ENCODE data around the gene CAMKMT. TPM values are rescaled to one million over a fixed set of nuclear protein-coding genes. Genes with fewer than 3 reads are reported as not detected.

The CAMKMT gene
- total and polyA plus RNA-seq, 9 of the 15 experiments (the other 6 are each of a cell fraction or from before 2014, with no cell fraction given): 1.6 to 15.3 (median 7.4) TPM

- no peak for TF ChIP-seq MAZ (CRISPR knock-in tag; conservative IDR thresholded peaks at IDR 0.05 in 1 of 2, IDR thresholded peaks at IDR 0.05 in 1 of 2)
- TF ChIP-seq, protein P1, sequence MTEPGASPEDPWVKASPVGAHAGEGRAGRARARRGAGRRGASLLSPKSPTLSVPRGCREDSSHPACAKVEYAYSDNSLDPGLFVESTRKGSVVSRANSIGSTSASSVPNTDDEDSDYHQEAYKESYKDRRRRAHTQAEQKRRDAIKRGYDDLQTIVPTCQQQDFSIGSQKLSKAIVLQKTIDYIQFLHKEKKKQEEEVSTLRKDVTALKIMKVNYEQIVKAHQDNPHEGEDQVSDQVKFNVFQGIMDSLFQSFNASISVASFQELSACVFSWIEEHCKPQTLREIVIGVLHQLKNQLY (CRISPR knock-in tag; conservative IDR thresholded peaks at IDR 0.05): no peak
- TF ChIP-seq NKRF (IDR thresholded peaks at IDR 0.05; ENCODE audit: borderline replicate concordance): no peak
- no peak for TF ChIP-seq NUFIP1 (IDR thresholded peaks at IDR 0.05; ENCODE audit: partially characterized antibody)
- no peak for TF ChIP-seq NFE2L1 (tag; IDR thresholded peaks at IDR 0.05; ENCODE audit: borderline replicate concordance, low read depth)
- TF ChIP-seq ARID1B (IDR thresholded peaks at IDR 0.05): peak; percentile 91
- TF ChIP-seq SMARCC2 (IDR thresholded peaks at IDR 0.05; ENCODE audit: low read depth): 0 out of 2 replicates have a peak, but pooled peaks have one; percentile 31
- TF ChIP-seq HDAC3 (IDR thresholded peaks at IDR 0.05; ENCODE audit: borderline replicate concordance, partially characterized antibody): peak; percentile 53
- TF ChIP-seq SAP30 (IDR thresholded peaks at IDR 0.05; ENCODE audit: borderline replicate concordance, insufficient read depth, low read depth, low read length, poor library complexity, severe bottlenecking): no peak
- no peak for TF ChIP-seq SMARCB1 (IDR thresholded peaks at IDR 0.05; ENCODE audit: insufficient read length, low read depth)
- peak in 1 of 2 experiments; percentile 31; a peak in 1 of 4 replicates for TF ChIP-seq KDM1A (IDR thresholded peaks at IDR 0.05)
- TF ChIP-seq ATF1 (CRISPR knock-in tag; IDR thresholded peaks at IDR 0.05): no peak
- no peak for TF ChIP-seq ATF1 (tag; IDR thresholded peaks at IDR 0.05)
- no peak for TF ChIP-seq TCF7 (IDR thresholded peaks at IDR 0.05; ENCODE audit: borderline replicate concordance)
- TF ChIP-seq KLF6 (CRISPR knock-in tag; IDR thresholded peaks at IDR 0.05; ENCODE audit: borderline replicate concordance): no peak
- no peak for TF ChIP-seq ZNF174 (CRISPR knock-in tag; IDR thresholded peaks at IDR 0.05)
- TF ChIP-seq PURB (CRISPR knock-in tag; IDR thresholded peaks at IDR 0.05; ENCODE audit: low read depth): no peak
- no peak for TF ChIP-seq SREBF2 (CRISPR knock-in tag; IDR thresholded peaks at IDR 0.05)
- no peak for TF ChIP-seq NR2C1 (IDR thresholded peaks at IDR 0.05)
- no peak for TF ChIP-seq NR2C1 (tag; IDR thresholded peaks at IDR 0.05)
- TF ChIP-seq ZNF445 (CRISPR knock-in tag; IDR thresholded peaks at IDR 0.05; ENCODE audit: low read depth): no peak
- peak; percentile 69 for TF ChIP-seq STAT5A (IDR thresholded peaks at IDR 0.05; ENCODE audit: borderline replicate concordance, low read length)
- TF ChIP-seq SRSF7 (optimal IDR thresholded peaks at IDR 0.05; ENCODE audit: low read depth, low read length): no peak
- no peak for TF ChIP-seq CHD2 (IDR thresholded peaks at IDR 0.05; ENCODE audit: low read depth, low read length)
- no peak for TF ChIP-seq ZNF449 (CRISPR knock-in tag; IDR thresholded peaks at IDR 0.05)
- peak; percentile 65 for TF ChIP-seq DPF2 (IDR thresholded peaks at IDR 0.05)
- TF ChIP-seq GABPB1 (CRISPR knock-in tag; IDR thresholded peaks at IDR 0.05): no peak
- no peak for TF ChIP-seq TAF9B (IDR thresholded peaks at IDR 0.05; ENCODE audit: partially characterized antibody)
These were observed 180.8 kb downstream of the CAMKMT start (continued) for GRCh38 chr2:44542520-44542919.
